ENCODE measurements around the gene PLCXD3.

Gene PLCXD3

GRCh38 chr5:41291323-41291722 is 219.1 kb downstream of the PLCXD3 start:
- Histone ChIP-seq H4K8ac (ENCODE audit: low read depth, low read length) (no peak overlapping the region), H4K91ac (ENCODE audit: low read depth, low read length) (no peak overlapping the region), H2BK120ac (ENCODE audit: insufficient read depth, low read length, poor library complexity) (no peak overlapping the region), H3K14ac (ENCODE audit: low read length) (no peak overlapping the region), H3K79me1 (ENCODE audit: low read length) (no peaks in the 10 kb centered on the region), H3K9ac (ENCODE audit: low read length) (no peak overlapping the region), H2AK5ac (ENCODE audit: low read length) (no peak overlapping the region), H3K23ac (ENCODE audit: low read length) (no peak overlapping the region), H3K18ac (ENCODE audit: low read length) (no peak overlapping the region), H3K4me3 (ENCODE audit: low read depth, low read length) (no peak overlapping the region), H2BK12ac (ENCODE audit: low read length) (no peak overlapping the region), H2AFZ (ENCODE audit: insufficient read depth, low read length, poor library complexity) (no peak overlapping the region), H2BK5ac (ENCODE audit: low read depth, low read length, poor library complexity) (no peak overlapping the region), H3K4me1 (ENCODE audit: control insufficient read depth in 1 of 2, insufficient read depth in 2 of 2, low read length in 2 of 2) (no peaks in the 10 kb centered on the region), H3K79me2 (ENCODE audit: control insufficient read depth, insufficient read depth, low read length, poor library complexity) (no peaks in the 10 kb centered on the region), H3K9me3 (ENCODE audit: insufficient read depth, low read depth, low read length) (peaks cover 10% of the 10 kb centered on the region), H3K27me3 (ENCODE audit: insufficient read depth, low read length) (no peaks in the 10 kb centered on the region), H4K12ac (ENCODE audit: low read depth, low read length) (no peak overlapping the region), H3K27ac (ENCODE audit: low read depth, low read length) (no peak overlapping the region), H3K4me2 (ENCODE audit: low read length) (no peak overlapping the region), H3K36me3 (ENCODE audit: control insufficient read depth in 1 of 2, insufficient read depth in 2 of 2, low read length in 2 of 2) (no peaks in the 10 kb centered on the region), H3K4ac (ENCODE audit: low read depth, low read length) (no peak overlapping the region)
- DNase-seq = no peak
- WGBS (ENCODE audit: extremely low coverage, insufficient coverage, insufficient read length) = no CpG with 5 or more reads among the region's 3 CpGs

- H3K79me1 ChIP-seq (ENCODE audit: low read length) = no peaks in the 10 kb centered on the region
- H4K91ac ChIP-seq (ENCODE audit: low read depth, low read length) = no peak overlapping the region
- no peaks in the 10 kb centered on the region for H3K79me2 ChIP-seq (ENCODE audit: control insufficient read depth, insufficient read depth, low read length, poor library complexity)
- no peak overlapping the region for H3K9ac ChIP-seq (ENCODE audit: low read length)
- H2BK12ac ChIP-seq (ENCODE audit: low read length) = no peak overlapping the region
- H3K27ac ChIP-seq (ENCODE audit: low read depth, low read length) = no peak overlapping the region
- no peak overlapping the region for H2AFZ ChIP-seq (ENCODE audit: insufficient read depth, low read length, poor library complexity)
- H3K4me1 ChIP-seq (ENCODE audit: control insufficient read depth in 1 of 2, insufficient read depth in 2 of 2, low read length in 2 of 2) = no peaks in the 10 kb centered on the region
- H3K4me2 ChIP-seq (ENCODE audit: low read length) = no peak overlapping the region
- H2BK5ac ChIP-seq (ENCODE audit: low read depth, low read length, poor library complexity) = no peak overlapping the region
- H3K4ac ChIP-seq (ENCODE audit: low read depth, low read length) = no peak overlapping the region
- no peak overlapping the region for H3K23ac ChIP-seq (ENCODE audit: low read length)
- H3K4me3 ChIP-seq (ENCODE audit: low read depth, low read length) = no peak overlapping the region
- DNase-seq = no peak
- no peak overlapping the region for H2BK120ac ChIP-seq (ENCODE audit: insufficient read depth, low read length, poor library complexity)
- H4K8ac ChIP-seq (ENCODE audit: low read depth, low read length) = no peak overlapping the region
- H3K14ac ChIP-seq (ENCODE audit: low read length) = no peak overlapping the region
- H3K18ac ChIP-seq (ENCODE audit: low read length) = no peak overlapping the region
- H3K9me3 ChIP-seq (ENCODE audit: insufficient read depth, low read depth, low read length) = peaks cover 10% of the 10 kb centered on the region
- H4K12ac ChIP-seq (ENCODE audit: low read depth, low read length) = no peak overlapping the region
- no peaks in the 10 kb centered on the region for H3K36me3 ChIP-seq (ENCODE audit: control insufficient read depth in 1 of 2, insufficient read depth in 2 of 2, low read length in 2 of 2)
- H2AK5ac ChIP-seq (ENCODE audit: low read length) = no peak overlapping the region
- no CpG with 5 or more reads among the region's 2 CpGs for WGBS (ENCODE audit: extremely low coverage, insufficient coverage, insufficient read length)
- H3K27me3 ChIP-seq (ENCODE audit: insufficient read depth, low read length) = no peaks in the 10 kb centered on the region
Observed at GRCh38 chr5:41290810-41291209, 219.6 kb downstream of the PLCXD3 start.

DNA sequence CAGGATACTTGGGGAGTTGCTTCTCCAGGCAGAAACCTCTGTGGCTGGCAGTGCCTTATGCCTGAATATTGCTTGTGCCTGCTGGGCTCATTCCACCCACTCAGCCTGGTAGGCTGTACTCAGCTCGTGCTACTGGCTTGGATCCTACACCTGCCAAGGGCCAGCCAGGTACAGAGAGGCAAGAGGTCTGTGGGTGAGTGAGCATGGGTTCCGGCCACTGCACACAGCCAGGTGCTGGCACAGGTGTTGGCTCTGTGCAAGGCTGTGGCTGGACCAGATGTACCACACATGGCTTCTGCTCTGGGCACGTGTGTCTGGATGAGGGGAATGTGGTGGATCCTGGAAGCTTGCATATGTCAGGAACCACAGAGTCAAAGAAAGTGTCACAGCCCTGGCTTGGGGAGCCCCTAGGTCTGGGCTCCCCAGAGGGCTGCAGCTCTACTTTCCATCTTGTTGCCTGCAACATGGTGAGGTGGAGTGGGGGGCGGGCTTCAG is 220.4 kb downstream of the PLCXD3 start:
- Histone ChIP-seq H3K27me3 (ENCODE audit: insufficient read depth, low read length) (no peaks in the 10 kb centered on the region), H2BK12ac (ENCODE audit: low read length) (no peak overlapping the region), H3K9me3 (ENCODE audit: insufficient read depth, low read depth, low read length) (peaks cover 10% of the 10 kb centered on the region), H2BK120ac (ENCODE audit: insufficient read depth, low read length, poor library complexity) (no peak overlapping the region), H4K91ac (ENCODE audit: low read depth, low read length) (no peak overlapping the region), H4K12ac (ENCODE audit: low read depth, low read length) (no peak overlapping the region), H2AK5ac (ENCODE audit: low read length) (no peak overlapping the region), H2BK5ac (ENCODE audit: low read depth, low read length, poor library complexity) (no peak overlapping the region), H2AFZ (ENCODE audit: insufficient read depth, low read length, poor library complexity) (no peak overlapping the region), H3K4ac (ENCODE audit: low read depth, low read length) (no peak overlapping the region), H3K23ac (ENCODE audit: low read length) (no peak overlapping the region), H3K79me2 (ENCODE audit: control insufficient read depth, insufficient read depth, low read length, poor library complexity) (no peaks in the 10 kb centered on the region), H3K14ac (ENCODE audit: low read length) (no peak overlapping the region), H3K4me3 (ENCODE audit: low read depth, low read length) (no peak overlapping the region), H3K79me1 (ENCODE audit: low read length) (no peaks in the 10 kb centered on the region), H3K27ac (ENCODE audit: low read depth, low read length) (no peak overlapping the region), H3K4me1 (ENCODE audit: control insufficient read depth in 1 of 2, insufficient read depth in 2 of 2, low read length in 2 of 2) (no peaks in the 10 kb centered on the region), H3K9ac (ENCODE audit: low read length) (no peak overlapping the region), H3K18ac (ENCODE audit: low read length) (no peak overlapping the region), H3K36me3 (ENCODE audit: control insufficient read depth in 1 of 2, insufficient read depth in 2 of 2, low read length in 2 of 2) (no peaks in the 10 kb centered on the region), H4K8ac (ENCODE audit: low read depth, low read length) (no peak overlapping the region), H3K4me2 (ENCODE audit: low read length) (no peak overlapping the region)
- no peak for DNase-seq
- no CpG with 5 or more reads among the region's 4 CpGs for WGBS (ENCODE audit: extremely low coverage, insufficient coverage, insufficient read length)

DNA sequence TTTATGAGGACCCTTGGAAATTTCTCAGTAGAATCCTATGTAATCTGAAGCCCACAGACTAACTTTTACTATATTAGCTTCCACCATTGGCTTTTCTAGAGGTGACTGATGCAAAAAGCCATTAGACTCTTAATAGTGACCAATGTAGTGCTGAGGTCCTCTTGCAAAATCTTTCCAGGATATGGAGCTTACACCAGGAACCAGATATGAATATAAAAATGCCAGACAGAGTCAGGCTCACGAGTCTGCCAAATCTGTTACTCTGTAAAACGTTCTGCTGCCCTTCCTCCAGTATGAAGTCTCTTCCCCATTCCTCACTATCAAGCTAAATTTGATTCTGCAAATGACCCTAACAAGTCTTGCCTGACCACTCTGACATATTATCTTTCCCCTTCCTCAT is 223.7 kb downstream of the PLCXD3 start:
- Histone ChIP-seq H3K23ac (ENCODE audit: low read length) (no peak overlapping the region), H3K9ac (ENCODE audit: low read length) (no peak overlapping the region), H3K4me3 (ENCODE audit: low read depth, low read length) (no peak overlapping the region), H2AK5ac (ENCODE audit: low read length) (no peak overlapping the region), H3K14ac (ENCODE audit: low read length) (no peak overlapping the region), H4K12ac (ENCODE audit: low read depth, low read length) (no peak overlapping the region), H2AFZ (ENCODE audit: insufficient read depth, low read length, poor library complexity) (no peak overlapping the region), H3K4ac (ENCODE audit: low read depth, low read length) (no peak overlapping the region), H3K4me1 (ENCODE audit: control insufficient read depth in 1 of 2, insufficient read depth in 2 of 2, low read length in 2 of 2) (no peaks in the 10 kb centered on the region), H2BK5ac (ENCODE audit: low read depth, low read length, poor library complexity) (no peak overlapping the region), H4K91ac (ENCODE audit: low read depth, low read length) (no peak overlapping the region), H3K27ac (ENCODE audit: low read depth, low read length) (no peak overlapping the region), H3K79me1 (ENCODE audit: low read length) (no peaks in the 10 kb centered on the region), H3K18ac (ENCODE audit: low read length) (no peak overlapping the region), H4K8ac (ENCODE audit: low read depth, low read length) (no peak overlapping the region), H3K9me3 (ENCODE audit: insufficient read depth, low read depth, low read length) (peaks cover 10% of the 10 kb centered on the region), H3K4me2 (ENCODE audit: low read length) (no peak overlapping the region), H3K27me3 (ENCODE audit: insufficient read depth, low read length) (no peaks in the 10 kb centered on the region), H3K79me2 (ENCODE audit: control insufficient read depth, insufficient read depth, low read length, poor library complexity) (no peaks in the 10 kb centered on the region), H2BK120ac (ENCODE audit: insufficient read depth, low read length, poor library complexity) (no peak overlapping the region), H2BK12ac (ENCODE audit: low read length) (no peak overlapping the region), H3K36me3 (ENCODE audit: control insufficient read depth in 1 of 2, insufficient read depth in 2 of 2, low read length in 2 of 2) (no peaks in the 10 kb centered on the region)
- DNase-seq = no peak
- no CpG with 5 or more reads among the region's 2 CpGs for WGBS (ENCODE audit: extremely low coverage, insufficient coverage, insufficient read length)

Data from trophoblast cell (in vitro differentiated cells and primary cell).